CD4-positive, alpha-beta memory T cell (primary cell): Measurements from ENCODE around the gene BCO2. TPM values are rescaled to one million over a fixed set of nuclear protein-coding genes. Genes with fewer than 3 reads are reported as not detected.
A peak's percentile ranks its signal among the peaks of the same experiment; 100 is the strongest.

ENCODE experiments used
- CTCF ChIA-PET: fragments of 350-600 bp; sonication (Branson Sonifier 250); formaldehyde crosslinking; loops from one replicate; lab custom pipeline; 2021; ENCODE audit warnings: inconsistent platforms; ENCODE audit not compliant: partially characterized antibody; lab: Charles Lee
- POLR2A ChIA-PET: fragments of 350-600 bp; sonication (Branson Sonifier 250); formaldehyde crosslinking; loops from one replicate; lab custom pipeline; 2021; ENCODE audit not compliant: partially characterized antibody; lab: Charles Lee
- DNase-seq, 5 donors: peaks; one replicate each; pipeline versions ENCODE4 v3.0.0 to v3.0.0-alpha.2; 2020 to 2022; ENCODE audit warnings: mixed read lengths in 1 of 5
- H3K27ac ChIP-seq: one replicate; pipeline ENCODE4 v1.7.0; 2013; ENCODE audit warnings: low read depth, low read length
- H3K27me3 ChIP-seq: 2 replicates; pipeline ENCODE4 v1.7.0; 2013; ENCODE audit warnings: mild to moderate bottlenecking, low read length, moderate library complexity; ENCODE audit not compliant: insufficient read depth
- H3K36me3 ChIP-seq: 2 replicates; pipeline ENCODE4 v1.7.0; 2013; ENCODE audit warnings: mild to moderate bottlenecking, low read length, moderate library complexity; ENCODE audit not compliant: insufficient read depth
- H3K4me1 ChIP-seq: 2 replicates; pipeline ENCODE4 v1.7.0; 2013; ENCODE audit warnings: mild to moderate bottlenecking, low read length, moderate library complexity; ENCODE audit not compliant: insufficient read depth
- H3K4me3 ChIP-seq, 2 donors: one replicate each; pipeline ENCODE4 v1.7.0; 2013; ENCODE audit warnings: low read length in 2 of 2, mild to moderate bottlenecking in 1 of 2
- H3K9me3 ChIP-seq, 2 donors: one replicate each; pipeline ENCODE4 v1.7.0; 2013; ENCODE audit warnings: low read length in 2 of 2, control low read depth in 1 of 2; ENCODE audit not compliant: control insufficient read depth in 1 of 2
- H3K27ac Mint-ChIP-seq, 7 donors: one replicate each; pipeline ENCODE4 v1.8.0; 2020 to 2021; ENCODE audit warnings: mixed read lengths in 7 of 7, mild to moderate bottlenecking in 6 of 7, inconsistent platforms in 3 of 7, moderate library complexity in 3 of 7
- H3K27me3 Mint-ChIP-seq, 2 donors: one replicate each; pipeline ENCODE4 v1.8.0; 2020 to 2021; ENCODE audit warnings: mixed read lengths in 2 of 2
- H3K36me3 Mint-ChIP-seq, 2 donors: one replicate each; pipeline ENCODE4 v1.8.0; 2020 to 2021; ENCODE audit warnings: mixed read lengths in 2 of 2, inconsistent platforms in 1 of 2, mild to moderate bottlenecking in 1 of 2
- H3K4me1 Mint-ChIP-seq, 4 donors: one replicate each; pipeline ENCODE4 v1.8.0; 2020 to 2021; ENCODE audit warnings: mixed read lengths in 4 of 4, mild to moderate bottlenecking in 1 of 4
- H3K4me3 Mint-ChIP-seq, 8 donors: one replicate each; pipeline ENCODE4 v1.8.0; 2020 to 2021; ENCODE audit warnings: mixed read lengths in 8 of 8, mild to moderate bottlenecking in 7 of 8, moderate library complexity in 6 of 8, inconsistent platforms in 3 of 8
- H3K9me3 Mint-ChIP-seq, 8 donors: one replicate each; pipeline ENCODE4 v1.8.0; 2020 to 2021; ENCODE audit warnings: mixed read lengths in 8 of 8, mild to moderate bottlenecking in 5 of 8, inconsistent platforms in 3 of 8, moderate library complexity in 1 of 8
- intact Hi-C: fragments of 100-400 bp; cut with micrococcal nuclease; formaldehyde crosslinking; loops from one replicate; pipeline ENCODE4 v1.15.1; 2023
- polyA plus RNA-seq, 2 donors: library from polyadenylated mRNA; unstranded; fragments of 300-500 nt; fragmentation: Illumina TruSeq; gene quantifications; one replicate each; pipeline ENCODE4 v1.2.3, GENCODE V29; 2021
- total RNA-seq, 2 experiments: library from RNA; stranded (reverse); gene quantifications; one replicate each; pipeline ENCODE4 v1.2.3, GENCODE V29; 2021

BCO2 gene
- total and polyA plus RNA-seq, 4 experiments from 2014 or later: 0.62 to 3.4 (median 1.9) TPM; not detected in 1

DNA sequence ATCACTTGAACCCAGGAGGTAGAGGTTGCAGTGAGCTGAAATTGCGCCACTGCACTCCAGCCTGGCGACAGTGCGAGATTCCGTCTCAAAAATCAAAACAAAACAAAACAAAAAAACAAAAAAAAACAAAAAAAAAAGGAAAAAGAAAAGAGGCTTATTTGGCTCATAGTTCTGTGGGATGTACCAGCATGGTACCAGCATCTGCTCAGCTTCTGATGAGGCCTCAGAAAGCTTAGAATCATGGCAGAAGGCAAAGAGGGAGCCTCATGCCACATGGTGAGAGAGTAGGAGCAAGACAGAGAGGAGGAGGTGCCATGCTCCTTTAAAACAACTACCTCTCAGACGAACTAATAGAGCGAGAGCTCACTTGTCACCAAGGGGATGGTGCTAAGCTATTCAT, 40.3 kb downstream of the BCO2 start:
- no peaks in the 10 kb centered on the region for H3K36me3 Mint-ChIP-seq
- peaks cover 0 to 25% (median 10%) of the 10 kb centered on the region in 4 donors for H3K4me1 Mint-ChIP-seq
- POLR2A ChIA-PET: no interaction called here
- Histone ChIP-seq H3K4me1 (no peaks in the 10 kb centered on the region), H3K27me3 (no peaks in the 10 kb centered on the region), H3K27ac (no peak overlapping the region), H3K9me3 (no peaks in the 10 kb centered on the region), H3K4me3 (no peak overlapping the region), H3K36me3 (no peaks in the 10 kb centered on the region)
- CTCF ChIA-PET: interaction anchor here (0.8 to 21.5 kb wide), 2 partner anchors 65 to 1083 kb away, joined by 3 to 452 read pairs; no protein-coding TSS in a partner anchor
- no peak overlapping the region for H3K4me3 Mint-ChIP-seq
- no peak for DNase-seq
- intact Hi-C loops: no loop called here
- no peaks in the 10 kb centered on the region for H3K9me3 Mint-ChIP-seq
- no peak overlapping the region for H3K27ac Mint-ChIP-seq
- H3K27me3 Mint-ChIP-seq: peaks cover 0 to 3% of the 10 kb centered on the region in 2 donors

GRCh38 chr11:112216561-112217105, 41.3 kb downstream of the BCO2 start:
- H3K27me3 ChIP-seq: no peaks in the 10 kb centered on the region
- H3K27ac Mint-ChIP-seq: no peak overlapping the region
- H3K4me3 Mint-ChIP-seq: no peak overlapping the region
- no peak overlapping the region for H3K4me3 ChIP-seq
- no peak for DNase-seq
- ChIA-PET POLR2A (no interaction called here), CTCF (interaction anchor here (1.4 to 21.5 kb wide), 2 partner anchors 64 to 1073 kb away, joined by 3 to 452 read pairs; no protein-coding TSS in a partner anchor)
- H3K27ac ChIP-seq: no peak overlapping the region
- H3K4me1 ChIP-seq: no peaks in the 10 kb centered on the region
- H3K36me3 ChIP-seq: no peaks in the 10 kb centered on the region
- H3K9me3 Mint-ChIP-seq: no peaks in the 10 kb centered on the region
- H3K9me3 ChIP-seq: no peaks in the 10 kb centered on the region
- peaks cover 0 to 3% of the 10 kb centered on the region in 2 donors for H3K27me3 Mint-ChIP-seq
- no peaks in the 10 kb centered on the region for H3K36me3 Mint-ChIP-seq
- H3K4me1 Mint-ChIP-seq: peaks cover 0 to 16% (median 6%) of the 10 kb centered on the region in 4 donors
- intact Hi-C loops: no loop called here

GRCh38 chr11:112219476-112220232, 44.3 kb downstream of the BCO2 start:
- intact Hi-C loops: loop anchor here (1.0 kb wide), 3 partner anchors 61 to 369 kb away; no protein-coding TSS in a partner anchor
- Histone ChIP-seq H3K27me3 (no peaks in the 10 kb centered on the region), H3K36me3 (no peaks in the 10 kb centered on the region), H3K27ac (no peak overlapping the region), H3K4me3 (no peak overlapping the region), H3K4me1 (no peaks in the 10 kb centered on the region), H3K9me3 (no peaks in the 10 kb centered on the region)
- peak; percentile 66 to 73 (median 71) for DNase-seq
- CTCF ChIA-PET: interaction anchor here (0.7 to 21.5 kb wide), 17 partner anchors 8 to 1311 kb away, joined by 3 to 452 read pairs (median 4); partner anchors contain the start of gene TTC12
- POLR2A ChIA-PET: interaction anchor here (1.5 to 1.8 kb wide), 2 partner anchors 61 to 63 kb away, joined by 8 to 9 read pairs; no protein-coding TSS in a partner anchor
- no peaks in the 10 kb centered on the region for H3K27me3 Mint-ChIP-seq
- peak overlapping the region in 1 of 8 donors; percentile 13 for H3K4me3 Mint-ChIP-seq
- peak overlapping the region in 3 of 7 donors; percentile 36 to 62 (median 42) for H3K27ac Mint-ChIP-seq
- H3K36me3 Mint-ChIP-seq: no peaks in the 10 kb centered on the region
- no peaks in the 10 kb centered on the region for H3K9me3 Mint-ChIP-seq
- H3K4me1 Mint-ChIP-seq: peaks cover 0 to 5% (median 4%) of the 10 kb centered on the region in 4 donors

DNA sequence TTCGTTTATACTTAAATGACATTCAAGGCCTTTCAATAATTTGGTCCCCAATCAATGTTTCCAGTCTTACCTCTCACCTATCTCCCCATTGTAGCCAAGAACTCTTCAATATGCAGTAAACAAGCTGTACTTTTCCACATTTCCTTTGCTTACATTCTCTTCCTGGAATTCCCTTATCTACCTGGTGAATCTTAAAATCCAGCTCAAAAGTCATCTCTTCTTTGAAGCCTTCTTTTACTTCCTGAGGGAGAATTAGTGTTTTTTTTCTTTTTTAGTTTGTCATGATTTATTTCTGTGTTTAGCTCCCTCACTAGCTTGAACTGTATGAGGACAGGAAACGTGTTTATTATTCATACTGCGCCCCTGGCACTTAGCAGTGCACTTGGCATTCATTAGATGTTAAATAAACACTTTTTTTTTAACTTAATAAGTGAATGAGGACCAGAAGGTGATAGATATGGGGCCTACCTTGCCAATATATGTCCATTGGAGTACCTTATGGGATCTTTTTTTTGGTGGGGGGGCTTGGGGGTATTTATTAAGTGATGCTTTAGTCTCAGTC, 46.0 kb downstream of the BCO2 start:
- peaks cover 0 to 3% of the 10 kb centered on the region in 2 donors for H3K36me3 Mint-ChIP-seq
- H3K27ac ChIP-seq: no peak overlapping the region
- H3K9me3 Mint-ChIP-seq: no peaks in the 10 kb centered on the region
- H3K4me3 ChIP-seq: no peak overlapping the region
- POLR2A ChIA-PET: no interaction called here
- H3K4me1 Mint-ChIP-seq: peaks cover 4 to 11% (median 7%) of the 10 kb centered on the region in 4 donors
- no peak overlapping the region for H3K4me3 Mint-ChIP-seq
- DNase-seq: no peak
- H3K9me3 ChIP-seq: no peaks in the 10 kb centered on the region
- intact Hi-C loops: no loop called here
- no peaks in the 10 kb centered on the region for H3K27me3 ChIP-seq
- no peaks in the 10 kb centered on the region for H3K4me1 ChIP-seq
- no peaks in the 10 kb centered on the region for H3K36me3 ChIP-seq
- no peak overlapping the region for H3K27ac Mint-ChIP-seq
- CTCF ChIA-PET: interaction anchor here (0.7 to 21.5 kb wide), 11 partner anchors 10 to 1575 kb away, joined by 3 to 452 read pairs (median 4); no protein-coding TSS in a partner anchor
- no peaks in the 10 kb centered on the region for H3K27me3 Mint-ChIP-seq

- Histone ChIP-seq H3K4me3 (no peak overlapping the region), H3K27me3 (no peaks in the 10 kb centered on the region), H3K4me1 (peaks cover 6% of the 10 kb centered on the region), H3K27ac (no peak overlapping the region), H3K9me3 (no peaks in the 10 kb centered on the region), H3K36me3 (no peaks in the 10 kb centered on the region)
- Mint-ChIP-seq H3K27me3 (no peaks in the 10 kb centered on the region), H3K4me3 (no peak overlapping the region), H3K9me3 (no peaks in the 10 kb centered on the region), H3K36me3 (peaks cover 0 to 8% of the 10 kb centered on the region in 2 donors), H3K4me1 (peaks cover 11 to 20% (median 14%) of the 10 kb centered on the region in 4 donors), H3K27ac (no peak overlapping the region)
- CTCF ChIA-PET: interaction anchor here (0.5 to 21.5 kb wide), 9 partner anchors 9 to 1574 kb away, joined by 3 to 452 read pairs (median 4); no protein-coding TSS in a partner anchor
- intact Hi-C loops: no loop called here
- DNase-seq: no peak
- POLR2A ChIA-PET: interaction anchor here (1.1 kb wide), 1 partner anchor 1092 kb away, joined by 3 read pairs; no protein-coding TSS in a partner anchor
Measured at GRCh38 chr11:112222303-112222702, 47.0 kb downstream of the BCO2 start.

- Mint-ChIP-seq H3K27me3 (no peaks in the 10 kb centered on the region), H3K36me3 (peaks cover under 1 to 12% of the 10 kb centered on the region in 2 donors), H3K27ac (peak overlapping the region in 1 of 7 donors; percentile 60), H3K9me3 (no peaks in the 10 kb centered on the region), H3K4me1 (peaks cover 17 to 29% (median 20%) of the 10 kb centered on the region in 4 donors), H3K4me3 (no peak overlapping the region)
- DNase-seq: no peak
- ChIA-PET POLR2A (interaction anchor here (1.1 kb wide), 1 partner anchor 1091 kb away, joined by 3 read pairs; no protein-coding TSS in a partner anchor), CTCF (interaction anchor here (1.0 to 21.5 kb wide), 4 partner anchors 57 to 1066 kb away, joined by 3 to 452 read pairs (median 5); no protein-coding TSS in a partner anchor)
- H3K4me3 ChIP-seq: no peak overlapping the region
- H3K27me3 ChIP-seq: no peaks in the 10 kb centered on the region
- H3K36me3 ChIP-seq: no peaks in the 10 kb centered on the region
- H3K9me3 ChIP-seq: no peaks in the 10 kb centered on the region
- H3K4me1 ChIP-seq: peaks cover 14% of the 10 kb centered on the region
- intact Hi-C loops: no loop called here
- no peak overlapping the region for H3K27ac ChIP-seq
Measured at GRCh38 chr11:112223121-112223520, 47.8 kb downstream of the BCO2 start.
